ENCODE results near the gene SIRT3. TPM values are rescaled to one million over a fixed set of nuclear protein-coding genes. Genes with fewer than 3 reads are reported as not detected.

The SIRT3 gene
- total and polyA plus RNA-seq, 2 of the 13 experiments (the other 11 are each of a cell fraction or from before 2014, with no cell fraction given), result 15.1 to 18.2 TPM

DNA sequence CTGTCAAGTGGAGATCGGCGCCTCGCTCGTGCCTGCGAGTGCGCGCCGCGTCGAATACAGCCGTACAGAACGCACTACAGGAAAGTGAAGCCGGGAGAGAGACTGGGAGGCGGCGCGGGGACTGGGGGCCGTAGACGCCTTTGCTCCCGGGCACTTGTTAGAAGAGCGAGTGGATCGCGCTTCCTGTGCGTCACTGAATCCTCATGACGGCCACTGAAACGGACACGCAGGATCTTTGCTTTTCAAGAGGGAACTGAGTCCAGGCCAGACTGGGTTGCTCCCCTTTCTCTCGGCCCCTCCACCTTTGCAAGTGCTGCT is 28.3 kb downstream of the SIRT3 start:
- DNase-seq (ENCODE audit: low spot score) (peak; percentile 21), FAIRE-seq (no peak), ATAC-seq (peak; percentile 23)
- under 1% methylated on average over 24 of the region's 27 CpGs for WGBS (ENCODE audit: low lambda C conversion rate)
- peaks cover 27 to 56% of the 10 kb centered on the region in 2 experiments for H3K36me3 ChIP-seq (replicated peaks in 1 of 2; ENCODE audit: control insufficient read depth in 1 of 2, insufficient read depth in 2 of 2, low read length in 2 of 2)
- TSS peak; percentile 86 for BruUV-seq (replicated peaks)
- in situ Hi-C loops (cut with HindIII; ENCODE audit: extremely low pct_ligation_motif_present, low pct_unique_long_range_greater_than_20kb), result no loop called here
- H3K4me1 ChIP-seq (ENCODE audit: insufficient read depth, low read length), result peaks cover 36% of the 10 kb centered on the region
- H2AFZ ChIP-seq (ENCODE audit: low read length), result no peak overlapping the region
- peak overlapping the region; percentile 96 for H3K27ac ChIP-seq (ENCODE audit: extremely low read length, insufficient read depth, low read length)
- peaks cover 7% of the 10 kb centered on the region; the same call in 1 of the 2 replicates for H4K20me1 ChIP-seq (ENCODE audit: insufficient read depth, low read length)
- peaks cover 46% of the 10 kb centered on the region for H3K79me2 ChIP-seq (ENCODE audit: insufficient read depth, low read length)
- POLR2A ChIA-PET, result interaction anchor here (0.8 to 3.9 kb wide), 17 partner anchors 9 to 299 kb away, joined by 3 to 41 read pairs (median 5); partner anchors contain the start of genes IFITM2, RNH1 and SIRT3
- peak overlapping the region; percentile 75 to 90 (median 89) for H3K4me3 ChIP-seq (replicated peaks in 1 of 3; ENCODE audit: insufficient read depth in 1 of 3, low read depth in 2 of 3, low read length in 3 of 3)
- no peaks in the 10 kb centered on the region; a peak in 1 of 5 replicates for H3K27me3 ChIP-seq (ENCODE audit: control insufficient read depth in 1 of 2, insufficient read depth in 2 of 2, low read length in 2 of 2)
- CTCF ChIA-PET (ENCODE audit: low intra/inter-chr PET ratio, low total read pairs), result no interaction called here
- H3K4me2 ChIP-seq (ENCODE audit: low read depth, low read length), result peak overlapping the region; percentile 97
- H3K9ac ChIP-seq (ENCODE audit: insufficient read depth, low read depth, low read length), result peak overlapping the region; percentile 100
- intact Hi-C loops (cut with micrococcal nuclease; ENCODE audit: unreplicated experiment), result loop anchor here (2.0 kb wide), 1 partner anchor 29 kb away; the partner anchor contains the start of genes PSMD13 and SIRT3
- H3K9me3 ChIP-seq (ENCODE audit: low read length), result no peaks in the 10 kb centered on the region
- TF ChIP-seq NCOA2 (CRISPR knock-in tag; IDR thresholded peaks at IDR 0.05) (0 out of 2 replicates have a peak, but pooled peaks have one; percentile 1), PATZ1 (CRISPR knock-in tag; IDR thresholded peaks at IDR 0.05) (no peak), ZNF839 (CRISPR knock-in tag; IDR thresholded peaks at IDR 0.05; ENCODE audit: borderline replicate concordance) (no peak), ZNF703 (CRISPR knock-in tag; IDR thresholded peaks at IDR 0.05; ENCODE audit: borderline replicate concordance) (no peak), ZSCAN5A (CRISPR knock-in tag; IDR thresholded peaks at IDR 0.05; ENCODE audit: borderline replicate concordance) (0 out of 2 replicates have a peak, but pooled peaks have one; percentile 19), PPARG (CRISPR knock-in tag; conservative IDR thresholded peaks at IDR 0.05) (no peak), KMT2A (CRISPR knock-in tag; IDR thresholded peaks at IDR 0.05) (no peak), FOSL1 (CRISPR knock-in tag; IDR thresholded peaks at IDR 0.05; ENCODE audit: borderline replicate concordance) (no peak), ZNF660 (CRISPR knock-in tag; IDR thresholded peaks at IDR 0.05; ENCODE audit: borderline replicate concordance, low read depth) (no peak), ETV6 (CRISPR knock-in tag; conservative IDR thresholded peaks at IDR 0.05) (no peak), NFE2L1 (CRISPR knock-in tag; IDR thresholded peaks at IDR 0.05; ENCODE audit: borderline replicate concordance) (peak; percentile 15; the same call in 1 of the 2 replicates), ZNF232 (CRISPR knock-in tag; IDR thresholded peaks at IDR 0.05; ENCODE audit: borderline replicate concordance) (0 out of 2 replicates have a peak, but pooled peaks have one; percentile 37), CREB1 (IDR thresholded peaks at IDR 0.05) (no peak), CREB1 (CRISPR knock-in tag; IDR thresholded peaks at IDR 0.05) (0 out of 2 replicates have a peak, but pooled peaks have one; percentile 62), ZNF383 (CRISPR knock-in tag; IDR thresholded peaks at IDR 0.05; ENCODE audit: borderline replicate concordance) (no peak), SOX5 (CRISPR knock-in tag; IDR thresholded peaks at IDR 0.05; ENCODE audit: borderline replicate concordance) (no peak), MAX (IDR thresholded peaks at IDR 0.05) (no peak)
- TF ChIP-seq, protein P1, sequence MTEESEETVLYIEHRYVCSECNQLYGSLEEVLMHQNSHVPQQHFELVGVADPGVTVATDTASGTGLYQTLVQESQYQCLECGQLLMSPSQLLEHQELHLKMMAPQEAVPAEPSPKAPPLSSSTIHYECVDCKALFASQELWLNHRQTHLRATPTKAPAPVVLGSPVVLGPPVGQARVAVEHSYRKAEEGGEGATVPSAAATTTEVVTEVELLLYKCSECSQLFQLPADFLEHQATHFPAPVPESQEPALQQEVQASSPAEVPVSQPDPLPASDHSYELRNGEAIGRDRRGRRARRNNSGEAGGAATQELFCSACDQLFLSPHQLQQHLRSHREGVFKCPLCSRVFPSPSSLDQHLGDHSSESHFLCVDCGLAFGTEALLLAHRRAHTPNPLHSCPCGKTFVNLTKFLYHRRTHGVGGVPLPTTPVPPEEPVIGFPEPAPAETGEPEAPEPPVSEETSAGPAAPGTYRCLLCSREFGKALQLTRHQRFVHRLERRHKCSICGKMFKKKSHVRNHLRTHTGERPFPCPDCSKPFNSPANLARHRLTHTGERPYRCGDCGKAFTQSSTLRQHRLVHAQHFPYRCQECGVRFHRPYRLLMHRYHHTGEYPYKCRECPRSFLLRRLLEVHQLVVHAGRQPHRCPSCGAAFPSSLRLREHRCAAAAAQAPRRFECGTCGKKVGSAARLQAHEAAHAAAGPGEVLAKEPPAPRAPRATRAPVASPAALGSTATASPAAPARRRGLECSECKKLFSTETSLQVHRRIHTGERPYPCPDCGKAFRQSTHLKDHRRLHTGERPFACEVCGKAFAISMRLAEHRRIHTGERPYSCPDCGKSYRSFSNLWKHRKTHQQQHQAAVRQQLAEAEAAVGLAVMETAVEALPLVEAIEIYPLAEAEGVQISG (CRISPR knock-in tag; IDR thresholded peaks at IDR 0.05), result no peak
- TF ChIP-seq, protein P2, sequence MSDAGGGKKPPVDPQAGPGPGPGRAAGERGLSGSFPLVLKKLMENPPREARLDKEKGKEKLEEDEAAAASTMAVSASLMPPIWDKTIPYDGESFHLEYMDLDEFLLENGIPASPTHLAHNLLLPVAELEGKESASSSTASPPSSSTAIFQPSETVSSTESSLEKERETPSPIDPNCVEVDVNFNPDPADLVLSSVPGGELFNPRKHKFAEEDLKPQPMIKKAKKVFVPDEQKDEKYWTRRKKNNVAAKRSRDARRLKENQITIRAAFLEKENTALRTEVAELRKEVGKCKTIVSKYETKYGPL (CRISPR knock-in tag; IDR thresholded peaks at IDR 0.05), result no peak
